Body of pancreas (tissue), 4 donors: ENCODE results near the gene CDK14.

ENCODE experiments used
- CTCF ChIP-seq, 7 experiments: fragments of 450-650 bp in 4 of 7; fragments of 200-600 bp in 3 of 7; sonication (generic) in 3 of 7; IDR thresholded peaks; one replicate each; pipeline ENCODE4 v1.5.1; 2016 to 2019; ENCODE audit warnings: antibody characterized with exemption in 7 of 7
- POLR2A ChIP-seq, 3 donors: fragments of 450-650 bp; IDR thresholded peaks; one replicate each; pipeline ENCODE4 v1.6.1; 2016; ENCODE audit warnings: antibody characterized with exemption in 3 of 3, mild to moderate bottlenecking in 2 of 3

DNA sequence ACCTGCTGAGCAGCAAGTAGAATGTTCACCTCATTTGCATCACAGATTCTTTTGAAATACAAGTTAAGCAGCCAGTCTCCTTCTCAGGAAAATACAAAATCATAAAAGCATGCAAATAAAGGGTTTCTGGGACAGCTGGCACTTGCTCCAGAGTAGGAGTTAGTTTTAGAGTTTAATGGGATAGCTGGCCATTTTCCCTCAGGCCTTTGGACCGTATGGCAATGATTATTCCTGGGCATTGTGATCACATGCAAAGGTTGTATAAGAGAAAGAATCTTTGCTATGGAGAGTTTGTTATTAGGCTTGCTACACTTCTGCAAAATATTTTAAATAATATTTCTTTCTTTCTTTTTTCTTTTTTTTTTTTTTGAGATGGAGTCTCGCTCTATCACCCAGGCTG is 240.8 kb downstream of the CDK14 start:
- TF ChIP-seq CTCF (IDR thresholded peaks at IDR 0.05) (no peak), POLR2A (IDR thresholded peaks at IDR 0.05) (no peak)
